BLaER1 (cell line): Measurements from ENCODE around the gene MECR.

ENCODE experiments used
- H3K27ac ChIP-seq: shearing (Covaris generic); formaldehyde crosslinking; 2 replicates; pipeline ENCODE4 v1.8.1; 2022
- H3K27me3 ChIP-seq: shearing (Covaris generic); formaldehyde crosslinking; 2 replicates; pipeline ENCODE4 v1.8.1; 2022
- H3K36me3 ChIP-seq: shearing (Covaris generic); formaldehyde crosslinking; 2 replicates; pipeline ENCODE4 v1.8.1; 2022
- H3K4me1 ChIP-seq: shearing (Covaris generic); formaldehyde crosslinking; 2 replicates; pipeline ENCODE4 v1.8.1; 2022
- H3K4me2 ChIP-seq: shearing (Covaris generic); formaldehyde crosslinking; 2 replicates; pipeline ENCODE4 v1.8.1; 2022
- H3K4me3 ChIP-seq: shearing (Covaris generic); formaldehyde crosslinking; 2 replicates; pipeline ENCODE4 v1.8.1; 2022
- H3K9ac ChIP-seq: shearing (Covaris generic); formaldehyde crosslinking; 2 replicates; pipeline ENCODE4 v1.8.1; 2022
- H3K9me3 ChIP-seq: shearing (Covaris generic); formaldehyde crosslinking; 2 replicates; pipeline ENCODE4 v1.8.1; 2022
- H4K20me1 ChIP-seq: shearing (Covaris generic); formaldehyde crosslinking; 2 replicates; pipeline ENCODE4 v1.8.1; 2022
- Cebpa-rat ChIP-seq: shearing (Covaris generic); IDR thresholded peaks from 2 replicates; pipeline ENCODE4 v1.8.1; 2022

Gene MECR

DNA sequence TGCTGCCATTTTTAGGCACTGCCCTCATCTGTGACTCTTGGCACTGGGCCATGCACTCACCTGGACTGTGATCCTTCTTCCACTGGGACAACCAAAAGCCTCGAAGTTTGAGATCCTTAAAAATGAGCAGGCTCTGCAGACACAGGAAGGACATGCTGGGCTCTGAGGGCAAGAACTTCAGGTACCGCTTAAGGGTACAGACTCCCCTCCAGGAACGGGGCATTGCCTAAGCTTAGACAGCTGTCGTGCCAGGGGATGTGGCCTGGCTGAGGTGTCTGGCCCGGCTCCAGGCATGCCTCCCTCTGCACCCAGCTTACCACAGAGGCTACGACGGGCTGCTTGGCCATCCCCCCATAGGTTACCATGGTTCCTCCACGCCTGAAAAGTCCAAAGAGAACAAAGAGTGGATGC lies 34.8 kb downstream of the MECR start:
- no peak overlapping the region for H3K4me3 ChIP-seq
- H3K4me1 ChIP-seq: peaks cover 27% of the 10 kb centered on the region
- TF ChIP-seq Cebpa-rat: no peak
- H3K9ac ChIP-seq: no peak overlapping the region
- H3K36me3 ChIP-seq: peaks cover 83% of the 10 kb centered on the region
- peak overlapping the region; percentile 50 for H3K4me2 ChIP-seq
- H3K9me3 ChIP-seq: no peaks in the 10 kb centered on the region
- no peaks in the 10 kb centered on the region for H4K20me1 ChIP-seq
- no peak overlapping the region for H3K27ac ChIP-seq
- no peaks in the 10 kb centered on the region for H3K27me3 ChIP-seq

DNA sequence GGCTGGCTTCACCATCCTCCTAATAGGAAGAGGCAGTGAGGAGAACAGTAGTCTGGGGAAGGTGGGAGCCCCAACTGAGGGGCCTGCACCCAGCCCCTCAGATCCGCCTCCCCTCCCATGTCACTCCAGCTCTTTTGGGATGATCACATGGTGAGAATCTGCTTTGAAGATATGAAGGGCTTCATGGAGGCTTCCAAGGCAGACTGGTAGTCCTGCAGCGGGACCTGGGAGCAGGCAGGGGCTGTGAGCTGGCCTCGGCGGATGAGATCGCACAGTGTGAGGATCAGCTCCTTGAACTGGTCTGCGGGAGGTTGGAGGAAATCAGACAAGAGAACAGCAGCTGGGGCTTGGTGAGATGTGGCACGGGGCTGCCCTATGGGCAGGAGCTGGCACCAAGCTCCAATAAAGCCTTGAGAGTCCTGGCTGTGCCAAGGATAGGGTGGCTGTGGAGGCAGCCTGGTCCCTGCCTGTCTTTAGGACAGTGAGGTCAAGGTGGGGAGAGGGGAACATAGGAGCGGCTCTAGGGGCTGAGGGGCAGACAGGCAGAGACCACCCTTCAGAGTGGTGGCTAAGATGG lies 36.8 kb downstream of the MECR start:
- H3K4me1 ChIP-seq: peaks cover 27% of the 10 kb centered on the region
- H3K9ac ChIP-seq: peak overlapping the region; percentile 19; the same call in 1 of the 2 replicates
- H3K4me3 ChIP-seq: no peak overlapping the region
- TF ChIP-seq Cebpa-rat: no peak
- H3K4me2 ChIP-seq: peak overlapping the region; percentile 56
- no peaks in the 10 kb centered on the region for H3K27me3 ChIP-seq
- no peaks in the 10 kb centered on the region for H4K20me1 ChIP-seq
- H3K36me3 ChIP-seq: peaks cover 64% of the 10 kb centered on the region
- peak overlapping the region; percentile 41 for H3K27ac ChIP-seq
- H3K9me3 ChIP-seq: no peaks in the 10 kb centered on the region

GRCh38 chr1:29190718-29191117 lies 40.0 kb downstream of the MECR start:
- H3K9me3 ChIP-seq: no peaks in the 10 kb centered on the region
- peaks cover 32% of the 10 kb centered on the region for H3K36me3 ChIP-seq
- H4K20me1 ChIP-seq: no peaks in the 10 kb centered on the region
- no peak overlapping the region for H3K27ac ChIP-seq
- TF ChIP-seq Cebpa-rat: no peak
- H3K9ac ChIP-seq: no peak overlapping the region
- no peak overlapping the region for H3K4me3 ChIP-seq
- no peaks in the 10 kb centered on the region for H3K27me3 ChIP-seq
- peaks cover 19% of the 10 kb centered on the region for H3K4me1 ChIP-seq
- H3K4me2 ChIP-seq: no peak overlapping the region

GRCh38 chr1:29186707-29187106 lies 44.0 kb downstream of the MECR start:
- no peaks in the 10 kb centered on the region for H3K36me3 ChIP-seq
- H3K9ac ChIP-seq: no peak overlapping the region
- H3K4me1 ChIP-seq: peaks cover 10% of the 10 kb centered on the region
- H4K20me1 ChIP-seq: no peaks in the 10 kb centered on the region
- H3K9me3 ChIP-seq: no peaks in the 10 kb centered on the region
- H3K27ac ChIP-seq: no peak overlapping the region
- no peak overlapping the region for H3K4me2 ChIP-seq
- H3K27me3 ChIP-seq: no peaks in the 10 kb centered on the region
- no peak for TF ChIP-seq Cebpa-rat
- H3K4me3 ChIP-seq: no peak overlapping the region

- no peak overlapping the region for H3K9ac ChIP-seq
- no peak overlapping the region for H3K4me3 ChIP-seq
- no peaks in the 10 kb centered on the region for H3K27me3 ChIP-seq
- H4K20me1 ChIP-seq: peaks cover under 1% of the 10 kb centered on the region
- no peaks in the 10 kb centered on the region for H3K9me3 ChIP-seq
- TF ChIP-seq Cebpa-rat: no peak
- H3K4me2 ChIP-seq: no peak overlapping the region
- H3K4me1 ChIP-seq: peaks cover 10% of the 10 kb centered on the region
- H3K36me3 ChIP-seq: no peaks in the 10 kb centered on the region
- no peak overlapping the region for H3K27ac ChIP-seq
These were observed 44.5 kb downstream of the MECR start for GRCh38 chr1:29186252-29186651.

GRCh38 chr1:29183287-29183686 lies 47.4 kb downstream of the MECR start:
- no peak for TF ChIP-seq Cebpa-rat
- H3K9ac ChIP-seq: no peak overlapping the region
- H3K4me1 ChIP-seq: peaks cover 32% of the 10 kb centered on the region
- H3K4me3 ChIP-seq: no peak overlapping the region
- H3K27me3 ChIP-seq: no peaks in the 10 kb centered on the region
- no peak overlapping the region for H3K27ac ChIP-seq
- H3K9me3 ChIP-seq: no peaks in the 10 kb centered on the region
- peaks cover 9% of the 10 kb centered on the region for H3K36me3 ChIP-seq
- H3K4me2 ChIP-seq: no peak overlapping the region
- H4K20me1 ChIP-seq: peaks cover 30% of the 10 kb centered on the region

GRCh38 chr1:29181413-29182225 lies 49.1 kb downstream of the MECR start, which contains the start of gene SRSF4:
TSS of gene SRSF4 (minus strand) at chr1:29181900. CDS start at chr1:29181752, 148 bp downstream.
- Histone ChIP-seq H3K27me3 (no peaks in the 10 kb centered on the region), H3K4me2 (peak within 1 kb of the TSS; percentile 94), H3K4me1 (peaks cover 48% of the 10 kb centered on the region), H3K4me3 (peak within 1 kb of the TSS; percentile 94), H3K9me3 (no peaks in the 10 kb centered on the region), H3K36me3 (peaks cover 22% of the 10 kb centered on the region), H3K27ac (peak within 1 kb of the TSS; percentile 100), H4K20me1 (peaks cover 47% of the 10 kb centered on the region), H3K9ac (peak within 1 kb of the TSS; percentile 100)
- no peak for TF ChIP-seq Cebpa-rat

- H3K4me3 ChIP-seq: peak overlapping the region; percentile 94
- no peaks in the 10 kb centered on the region for H3K27me3 ChIP-seq
- H3K9ac ChIP-seq: peak overlapping the region; percentile 100
- H3K4me2 ChIP-seq: peak overlapping the region; percentile 94
- H3K27ac ChIP-seq: peak overlapping the region; percentile 100
- H3K9me3 ChIP-seq: no peaks in the 10 kb centered on the region
- H3K36me3 ChIP-seq: peaks cover 26% of the 10 kb centered on the region
- peaks cover 56% of the 10 kb centered on the region for H4K20me1 ChIP-seq
- peaks cover 48% of the 10 kb centered on the region for H3K4me1 ChIP-seq
- TF ChIP-seq Cebpa-rat: no peak
These were observed 50.0 kb downstream of the MECR start for GRCh38 chr1:29180497-29181412.

GRCh38 chr1:29179641-29180184 lies 51.0 kb downstream of the MECR start:
- Histone ChIP-seq H3K36me3 (peaks cover 33% of the 10 kb centered on the region), H3K4me3 (peak overlapping the region; percentile 94), H3K4me1 (peaks cover 48% of the 10 kb centered on the region), H3K4me2 (peak overlapping the region; percentile 94), H3K9ac (peak overlapping the region; percentile 100), H3K27me3 (no peaks in the 10 kb centered on the region), H3K27ac (no peak overlapping the region), H4K20me1 (peaks cover 66% of the 10 kb centered on the region), H3K9me3 (no peaks in the 10 kb centered on the region)
- TF ChIP-seq Cebpa-rat: no peak
